K562 (cell line): ENCODE data around the gene CRYBG2. TPM values are rescaled to one million over a fixed set of nuclear protein-coding genes. Genes with fewer than 3 reads are reported as not detected.
A peak's percentile ranks its signal among the peaks of the same experiment; 100 is the strongest.

Source experiments
- BHLHE40 ChIP-seq: IDR thresholded peaks from 2 replicates; pipeline ENCODE4 v1.6.1; 2011; ENCODE audit warnings: low read length, improper control_type of control experiment
- E2F3 ChIP-seq: fragments of 250-450 bp; sonication (Bioruptor Pico); IDR thresholded peaks from 2 replicates; pipeline ENCODE4 v1.4.0; 2020; ENCODE audit warnings: mild to moderate bottlenecking
- FOXK1 ChIP-seq: sonication (generic); formaldehyde crosslinking; IDR thresholded peaks from 2 replicates; pipeline ENCODE4 v1.8.0; 2022; ENCODE audit warnings: missing genetic modification reagents, mild to moderate bottlenecking, borderline replicate concordance
- NR3C1 ChIP-seq: sonication (generic); formaldehyde crosslinking; IDR thresholded peaks from 2 replicates; pipeline ENCODE4 v1.8.1; 2022; ENCODE audit warnings: missing genetic modification reagents
- RFX7 ChIP-seq: fragments of 250-450 bp; sonication (Bioruptor Pico); IDR thresholded peaks from 2 replicates; pipeline ENCODE4 v1.5.1; 2021; ENCODE audit warnings: mild to moderate bottlenecking
- SMARCA4 ChIP-seq: fragments of 450-650 bp; IDR thresholded peaks from 2 replicates; pipeline ENCODE4 v1.6.1; 2016
- ZNF197 ChIP-seq: fragments of 200-800 bp; sonication (Bioruptor generic); IDR thresholded peaks from 2 replicates; pipeline ENCODE4 v1.6.1; 2016; ENCODE audit warnings: low read depth, missing genetic modification characterization, missing compliant biosample characterization
- polyA plus RNA-seq, 8 experiments: library from polyadenylated mRNA; depleted of rRNA in 4 of 8; stranded (reverse) in 5 of 8; unstranded in 3 of 8; fragments of >200 nt; fragmentation: Nextera tagmentation in 2 of 8; fragmentation: Illumina TruSeq in 1 of 8; extraction: Ambion mirVana in 2 of 8; extraction: Trizol in 1 of 8; gene quantifications; 2 replicates each; pipeline versions ENCODE4 v1.2.1 to v1.2.3, GENCODE V29; 2011 to 2014; ENCODE audit warnings: inconsistent platforms in 1 of 8, missing spikeins in 1 of 8
- total RNA-seq, 7 experiments: library from RNA; depleted of rRNA in 6 of 7; stranded (reverse); fragments of >200 nt in 6 of 7; fragmentation: Illumina TruSeq in 2 of 7; extraction: Trizol in 2 of 7; gene quantifications; 2 replicates each; pipeline versions ENCODE4 v1.2.1 to v1.2.3, GENCODE V29; 2011 to 2021; ENCODE audit warnings: low replicate concordance in 1 of 7
- TF ChIP-seq, protein P1 (sequence below): fragments of 450-650 bp; IDR thresholded peaks from 2 replicates; pipeline ENCODE4 v1.6.1; 2016; ENCODE audit warnings: mild to moderate bottlenecking, moderate library complexity
- TF ChIP-seq, protein P2 (sequence below), 2 experiments: fragments of 450-650 bp; IDR thresholded peaks; 2 replicates each; pipeline ENCODE4 v1.6.1; 2016; ENCODE audit warnings: mild to moderate bottlenecking in 2 of 2, borderline replicate concordance in 1 of 2, low read depth in 1 of 2, moderate library complexity in 1 of 2

The CRYBG2 gene
- total and polyA plus RNA-seq, 9 of the 15 experiments (the other 6 are each of a cell fraction or from before 2014, with no cell fraction given), result 0.39 to 8.5 (median 3.7) TPM

GRCh38 chr1:26387447-26387846, 33.5 kb upstream of the CRYBG2 start (continued):
- no peak for TF ChIP-seq NR3C1
- no peak for TF ChIP-seq FOXK1 (CRISPR knock-in tag)
- TF ChIP-seq SMARCA4, result peak; percentile 95
- TF ChIP-seq RFX7 (CRISPR knock-in tag), result no peak
- TF ChIP-seq ZNF197 (CRISPR knock-in tag), result no peak
- TF ChIP-seq, protein P1, sequence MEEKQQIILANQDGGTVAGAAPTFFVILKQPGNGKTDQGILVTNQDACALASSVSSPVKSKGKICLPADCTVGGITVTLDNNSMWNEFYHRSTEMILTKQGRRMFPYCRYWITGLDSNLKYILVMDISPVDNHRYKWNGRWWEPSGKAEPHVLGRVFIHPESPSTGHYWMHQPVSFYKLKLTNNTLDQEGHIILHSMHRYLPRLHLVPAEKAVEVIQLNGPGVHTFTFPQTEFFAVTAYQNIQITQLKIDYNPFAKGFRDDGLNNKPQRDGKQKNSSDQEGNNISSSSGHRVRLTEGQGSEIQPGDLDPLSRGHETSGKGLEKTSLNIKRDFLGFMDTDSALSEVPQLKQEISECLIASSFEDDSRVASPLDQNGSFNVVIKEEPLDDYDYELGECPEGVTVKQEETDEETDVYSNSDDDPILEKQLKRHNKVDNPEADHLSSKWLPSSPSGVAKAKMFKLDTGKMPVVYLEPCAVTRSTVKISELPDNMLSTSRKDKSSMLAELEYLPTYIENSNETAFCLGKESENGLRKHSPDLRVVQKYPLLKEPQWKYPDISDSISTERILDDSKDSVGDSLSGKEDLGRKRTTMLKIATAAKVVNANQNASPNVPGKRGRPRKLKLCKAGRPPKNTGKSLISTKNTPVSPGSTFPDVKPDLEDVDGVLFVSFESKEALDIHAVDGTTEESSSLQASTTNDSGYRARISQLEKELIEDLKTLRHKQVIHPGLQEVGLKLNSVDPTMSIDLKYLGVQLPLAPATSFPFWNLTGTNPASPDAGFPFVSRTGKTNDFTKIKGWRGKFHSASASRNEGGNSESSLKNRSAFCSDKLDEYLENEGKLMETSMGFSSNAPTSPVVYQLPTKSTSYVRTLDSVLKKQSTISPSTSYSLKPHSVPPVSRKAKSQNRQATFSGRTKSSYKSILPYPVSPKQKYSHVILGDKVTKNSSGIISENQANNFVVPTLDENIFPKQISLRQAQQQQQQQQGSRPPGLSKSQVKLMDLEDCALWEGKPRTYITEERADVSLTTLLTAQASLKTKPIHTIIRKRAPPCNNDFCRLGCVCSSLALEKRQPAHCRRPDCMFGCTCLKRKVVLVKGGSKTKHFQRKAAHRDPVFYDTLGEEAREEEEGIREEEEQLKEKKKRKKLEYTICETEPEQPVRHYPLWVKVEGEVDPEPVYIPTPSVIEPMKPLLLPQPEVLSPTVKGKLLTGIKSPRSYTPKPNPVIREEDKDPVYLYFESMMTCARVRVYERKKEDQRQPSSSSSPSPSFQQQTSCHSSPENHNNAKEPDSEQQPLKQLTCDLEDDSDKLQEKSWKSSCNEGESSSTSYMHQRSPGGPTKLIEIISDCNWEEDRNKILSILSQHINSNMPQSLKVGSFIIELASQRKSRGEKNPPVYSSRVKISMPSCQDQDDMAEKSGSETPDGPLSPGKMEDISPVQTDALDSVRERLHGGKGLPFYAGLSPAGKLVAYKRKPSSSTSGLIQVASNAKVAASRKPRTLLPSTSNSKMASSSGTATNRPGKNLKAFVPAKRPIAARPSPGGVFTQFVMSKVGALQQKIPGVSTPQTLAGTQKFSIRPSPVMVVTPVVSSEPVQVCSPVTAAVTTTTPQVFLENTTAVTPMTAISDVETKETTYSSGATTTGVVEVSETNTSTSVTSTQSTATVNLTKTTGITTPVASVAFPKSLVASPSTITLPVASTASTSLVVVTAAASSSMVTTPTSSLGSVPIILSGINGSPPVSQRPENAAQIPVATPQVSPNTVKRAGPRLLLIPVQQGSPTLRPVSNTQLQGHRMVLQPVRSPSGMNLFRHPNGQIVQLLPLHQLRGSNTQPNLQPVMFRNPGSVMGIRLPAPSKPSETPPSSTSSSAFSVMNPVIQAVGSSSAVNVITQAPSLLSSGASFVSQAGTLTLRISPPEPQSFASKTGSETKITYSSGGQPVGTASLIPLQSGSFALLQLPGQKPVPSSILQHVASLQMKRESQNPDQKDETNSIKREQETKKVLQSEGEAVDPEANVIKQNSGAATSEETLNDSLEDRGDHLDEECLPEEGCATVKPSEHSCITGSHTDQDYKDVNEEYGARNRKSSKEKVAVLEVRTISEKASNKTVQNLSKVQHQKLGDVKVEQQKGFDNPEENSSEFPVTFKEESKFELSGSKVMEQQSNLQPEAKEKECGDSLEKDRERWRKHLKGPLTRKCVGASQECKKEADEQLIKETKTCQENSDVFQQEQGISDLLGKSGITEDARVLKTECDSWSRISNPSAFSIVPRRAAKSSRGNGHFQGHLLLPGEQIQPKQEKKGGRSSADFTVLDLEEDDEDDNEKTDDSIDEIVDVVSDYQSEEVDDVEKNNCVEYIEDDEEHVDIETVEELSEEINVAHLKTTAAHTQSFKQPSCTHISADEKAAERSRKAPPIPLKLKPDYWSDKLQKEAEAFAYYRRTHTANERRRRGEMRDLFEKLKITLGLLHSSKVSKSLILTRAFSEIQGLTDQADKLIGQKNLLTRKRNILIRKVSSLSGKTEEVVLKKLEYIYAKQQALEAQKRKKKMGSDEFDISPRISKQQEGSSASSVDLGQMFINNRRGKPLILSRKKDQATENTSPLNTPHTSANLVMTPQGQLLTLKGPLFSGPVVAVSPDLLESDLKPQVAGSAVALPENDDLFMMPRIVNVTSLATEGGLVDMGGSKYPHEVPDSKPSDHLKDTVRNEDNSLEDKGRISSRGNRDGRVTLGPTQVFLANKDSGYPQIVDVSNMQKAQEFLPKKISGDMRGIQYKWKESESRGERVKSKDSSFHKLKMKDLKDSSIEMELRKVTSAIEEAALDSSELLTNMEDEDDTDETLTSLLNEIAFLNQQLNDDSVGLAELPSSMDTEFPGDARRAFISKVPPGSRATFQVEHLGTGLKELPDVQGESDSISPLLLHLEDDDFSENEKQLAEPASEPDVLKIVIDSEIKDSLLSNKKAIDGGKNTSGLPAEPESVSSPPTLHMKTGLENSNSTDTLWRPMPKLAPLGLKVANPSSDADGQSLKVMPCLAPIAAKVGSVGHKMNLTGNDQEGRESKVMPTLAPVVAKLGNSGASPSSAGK, result peak; percentile 31; the same call in 1 of the 2 replicates
- peak; percentile 79 for TF ChIP-seq BHLHE40
- TF ChIP-seq, protein P2, sequence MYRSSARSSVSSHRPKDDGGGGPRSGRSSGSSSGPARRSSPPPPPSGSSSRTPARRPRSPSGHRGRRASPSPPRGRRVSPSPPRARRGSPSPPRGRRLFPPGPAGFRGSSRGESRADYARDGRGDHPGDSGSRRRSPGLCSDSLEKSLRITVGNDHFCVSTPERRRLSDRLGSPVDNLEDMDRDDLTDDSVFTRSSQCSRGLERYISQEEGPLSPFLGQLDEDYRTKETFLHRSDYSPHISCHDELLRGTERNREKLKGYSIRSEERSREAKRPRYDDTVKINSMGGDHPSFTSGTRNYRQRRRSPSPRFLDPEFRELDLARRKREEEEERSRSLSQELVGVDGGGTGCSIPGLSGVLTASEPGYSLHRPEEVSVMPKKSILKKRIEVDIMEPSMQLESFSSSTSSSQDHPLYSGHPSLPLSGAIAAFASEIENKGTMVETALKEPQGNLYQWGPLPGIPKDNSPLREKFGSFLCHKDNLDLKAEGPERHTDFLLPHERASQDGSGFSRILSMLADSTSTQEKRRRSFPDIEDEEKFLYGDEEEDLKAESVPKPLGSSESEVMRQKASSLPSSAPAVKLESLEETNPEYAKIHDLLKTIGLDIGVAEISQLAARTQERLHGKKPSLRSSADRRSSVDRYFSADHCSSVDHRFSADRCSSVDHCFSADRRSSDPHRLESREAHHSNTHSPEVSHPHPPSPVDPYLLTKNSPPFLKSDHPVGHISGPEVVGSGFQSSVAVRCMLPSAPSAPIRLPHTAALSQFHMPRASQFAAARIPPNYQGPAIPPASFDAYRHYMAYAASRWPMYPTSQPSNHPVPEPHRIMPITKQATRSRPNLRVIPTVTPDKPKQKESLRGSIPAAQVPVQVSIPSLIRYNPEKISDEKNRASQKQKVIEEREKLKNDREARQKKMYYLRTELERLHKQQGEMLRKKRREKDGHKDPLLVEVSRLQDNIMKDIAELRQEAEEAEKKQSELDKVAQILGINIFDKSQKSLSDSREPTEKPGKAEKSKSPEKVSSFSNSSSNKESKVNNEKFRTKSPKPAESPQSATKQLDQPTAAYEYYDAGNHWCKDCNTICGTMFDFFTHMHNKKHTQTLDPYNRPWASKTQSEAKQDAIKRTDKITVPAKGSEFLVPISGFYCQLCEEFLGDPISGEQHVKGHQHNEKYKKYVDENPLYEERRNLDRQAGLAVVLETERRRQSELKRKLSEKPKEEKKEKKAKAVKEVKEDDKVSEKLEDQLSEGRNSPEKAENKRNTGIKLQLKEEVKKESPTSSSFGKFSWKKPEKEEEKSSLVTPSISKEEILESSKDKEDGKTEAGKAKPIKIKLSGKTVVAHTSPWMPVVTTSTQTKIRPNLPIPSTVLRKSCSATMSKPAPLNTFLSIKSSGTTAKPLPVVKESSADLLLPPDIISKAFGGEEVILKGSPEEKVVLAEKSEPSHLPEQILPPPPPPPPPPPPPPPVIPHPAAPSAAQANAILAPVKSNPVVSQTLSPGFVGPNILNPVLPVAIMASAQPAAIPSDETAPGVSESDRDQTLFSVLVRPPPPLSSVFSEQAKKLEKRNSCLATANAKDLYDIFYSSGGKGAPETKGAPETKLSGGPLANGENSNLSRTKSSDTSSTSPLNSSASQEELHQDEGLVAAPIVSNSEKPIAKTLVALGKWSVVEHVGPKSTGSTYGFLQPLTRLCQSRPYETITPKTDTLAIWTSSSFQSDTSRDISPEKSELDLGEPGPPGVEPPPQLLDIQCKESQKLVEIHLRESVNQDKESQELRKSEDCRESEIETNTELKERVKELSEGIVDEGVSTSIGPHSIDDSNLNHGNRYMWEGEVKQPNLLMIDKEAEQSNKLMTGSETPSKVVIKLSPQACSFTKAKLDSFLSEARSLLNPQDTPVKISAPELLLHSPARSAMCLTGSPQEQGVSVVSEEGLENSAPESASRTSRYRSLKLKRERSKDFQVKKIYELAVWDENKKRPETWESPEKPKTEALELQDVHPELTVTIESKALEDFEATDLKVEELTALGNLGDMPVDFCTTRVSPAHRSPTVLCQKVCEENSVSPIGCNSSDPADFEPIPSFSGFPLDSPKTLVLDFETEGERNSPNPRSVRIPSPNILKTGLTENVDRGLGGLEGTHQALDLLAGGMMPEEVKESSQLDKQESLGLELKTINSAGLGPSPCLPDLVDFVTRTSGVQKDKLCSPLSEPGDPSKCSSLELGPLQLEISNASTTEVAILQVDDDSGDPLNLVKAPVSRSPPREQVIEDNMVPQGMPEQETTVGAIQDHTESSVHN (IDR thresholded peaks at IDR 0.05; ENCODE audit: borderline replicate concordance in 1 of 2, low read depth in 1 of 2), result peak in 1 of 2 experiments; percentile 91; a peak in 2 of 4 replicates
- TF ChIP-seq E2F3 (CRISPR knock-in tag), result no peak
